ENCODE data around the gene ZNF43. TPM values are rescaled to one million over a fixed set of nuclear protein-coding genes. Genes with fewer than 3 reads are reported as not detected.

ZNF43 gene
- total RNA-seq, 1 experiment from 2014 or later, result 0.34 TPM

- Histone ChIP-seq H3K9me2 (ENCODE audit: insufficient read depth) (no peaks in the 10 kb centered on the region), H3K27me3 (ENCODE audit: insufficient read depth, low read length) (no peaks in the 10 kb centered on the region), H3K27ac (ENCODE audit: low read depth, low read length) (no peak overlapping the region), H3K9me3 (ENCODE audit: control insufficient read depth in 1 of 2, insufficient read depth in 1 of 2, low read depth in 1 of 2, low read length in 2 of 2) (peaks cover 0 to 18% of the 10 kb centered on the region in 2 experiments; a peak in 2 of 4 replicates), H4K20me1 (ENCODE audit: insufficient read depth) (no peaks in the 10 kb centered on the region), H3K79me2 (ENCODE audit: insufficient read depth, low read length) (no peaks in the 10 kb centered on the region), H3K4me1 (ENCODE audit: control insufficient read depth in 1 of 2, insufficient read depth in 2 of 2, low read length in 2 of 2) (no peaks in the 10 kb centered on the region), H3K9ac (ENCODE audit: low read length) (no peak overlapping the region), H3K36me3 (ENCODE audit: control insufficient read depth in 1 of 2, insufficient read depth in 2 of 2, low read length in 2 of 2) (no peaks in the 10 kb centered on the region), H2AFZ (ENCODE audit: low read depth, low read length, poor library complexity, severe bottlenecking) (no peak overlapping the region), H3K4me2 (ENCODE audit: low read length) (no peak overlapping the region), H3K4me3 (replicated peaks in 1 of 2; ENCODE audit: low read depth in 1 of 2, low read length in 2 of 2) (no peak overlapping the region)
- no TSS peak for BruUV-seq (replicated peaks)
- ATAC-seq (no peak), DNase-seq (ENCODE audit: low read depth, low spot score) (no peak)
- CTCF ChIA-PET, result no interaction called here
- POLR2A ChIA-PET, result no interaction called here
- intact Hi-C loops (cut with micrococcal nuclease), result no loop called here
- TF ChIP-seq ZNF274 (IDR thresholded peaks at IDR 0.05; ENCODE audit: low read depth, low read length) (no peak), TCF7L2 (IDR thresholded peaks at IDR 0.05; ENCODE audit: borderline replicate concordance, extremely low read depth, insufficient read depth, insufficient read length) (no peak), REST (IDR thresholded peaks at IDR 0.05; ENCODE audit: low read depth) (no peak), EZH2phosphoT487 (IDR thresholded peaks at IDR 0.05; ENCODE audit: borderline replicate concordance) (no peak), ZBTB33 (IDR thresholded peaks at IDR 0.05; ENCODE audit: extremely low read depth, insufficient replicate concordance, low read length) (no peak), CTCF (IDR thresholded peaks at IDR 0.05 in 2 of 3, conservative IDR thresholded peaks at IDR 0.05 in 1 of 3; ENCODE audit: borderline replicate concordance in 1 of 3, insufficient read depth in 1 of 3, low read depth in 2 of 3, low read length in 2 of 3) (no peak), CEBPB (IDR thresholded peaks at IDR 0.05; ENCODE audit: low read depth) (no peak), SP1 (IDR thresholded peaks at IDR 0.05; ENCODE audit: low read depth) (no peak), FOSL1 (IDR thresholded peaks at IDR 0.05; ENCODE audit: low read depth) (no peak), EGR1 (IDR thresholded peaks at IDR 0.05; ENCODE audit: low read depth) (no peak), SRF (IDR thresholded peaks at IDR 0.05; ENCODE audit: low read depth) (no peak), ELF1 (IDR thresholded peaks at IDR 0.05; ENCODE audit: borderline replicate concordance, low read depth) (no peak), EZH2 (IDR thresholded peaks at IDR 0.05) (no peak), POLR2AphosphoS5 (IDR thresholded peaks at IDR 0.05; ENCODE audit: low read depth, low read length) (no peak), MAX (IDR thresholded peaks at IDR 0.05) (no peak), ATF3 (IDR thresholded peaks at IDR 0.05) (no peak), YY1 (IDR thresholded peaks at IDR 0.05; ENCODE audit: extremely low read depth, insufficient replicate concordance, low read depth, low read length) (no peak), ZFX (IDR thresholded peaks at IDR 0.05) (no peak), SIN3A (IDR thresholded peaks at IDR 0.05; ENCODE audit: low read depth) (no peak), POLR2A (IDR thresholded peaks at IDR 0.05; ENCODE audit: borderline replicate concordance, extremely low read depth, insufficient read depth, insufficient read length) (no peak)
- RAD21 ChIA-PET (ENCODE audit: low non-redundant PET in 1 of 2, low total read pairs in 2 of 2, uncharacterized antibody in 2 of 2, unreplicated experiment in 2 of 2), result no interaction called here
Observed at GRCh38 chr19:21851596-21852345, 15.8 kb upstream of the ZNF43 start.

Data from HCT116 (cell line).